Upper lobe of left lung (tissue), 6 donors: ENCODE data around the gene CYP4A22. TPM values are rescaled to one million over a fixed set of nuclear protein-coding genes. Genes with fewer than 3 reads are reported as not detected.

Source experiments
- ATAC-seq, 2 donors: fragments of 200-7000 bp; cut with Tn5 transposase; one replicate each; pipeline ENCODE4 v1.9.1; 2022; ENCODE audit warnings: mild to moderate bottlenecking in 2 of 2, moderate library complexity in 2 of 2; ENCODE audit not compliant: low FRiP score in 2 of 2
- DNase-seq, 2 donors: peaks; one replicate each; pipeline ENCODE4 v3.0.0-alpha.2; 2019 to 2020
- H3K27ac ChIP-seq, 4 donors: fragments of 200-600 bp; sonication (generic); one replicate each; pipeline ENCODE4 v1.5.1; 2016 to 2019
- H3K27me3 ChIP-seq, 4 donors: fragments of 200-600 bp; sonication (generic); one replicate each; pipeline ENCODE4 v1.5.1; 2017 to 2019
- H3K36me3 ChIP-seq, 4 donors: fragments of 200-600 bp; sonication (generic); one replicate each; pipeline ENCODE4 v1.5.1; 2016 to 2019
- H3K4me1 ChIP-seq, 4 donors: fragments of 200-600 bp; sonication (generic); one replicate each; pipeline ENCODE4 v1.5.1; 2018 to 2019
- H3K4me3 ChIP-seq, 4 donors: fragments of 200-600 bp; sonication (generic); one replicate each; pipeline ENCODE4 v1.5.1; 2017 to 2019; ENCODE audit warnings: mild to moderate bottlenecking in 2 of 4, moderate library complexity in 1 of 4
- H3K9me3 ChIP-seq, 4 donors: fragments of 200-600 bp; sonication (generic); one replicate each; pipeline ENCODE4 v1.5.1; 2018 to 2019
- CTCF ChIP-seq, 6 experiments: fragments of 450-650 bp in 4 of 6; fragments of 200-600 bp in 2 of 6; sonication (generic) in 2 of 6; IDR thresholded peaks; one replicate each; pipeline ENCODE4 v1.5.1; 2016 to 2019; ENCODE audit warnings: antibody characterized with exemption in 6 of 6
- EP300 ChIP-seq, 4 donors: sonication (generic); formaldehyde crosslinking; IDR thresholded peaks; one replicate each; pipeline ENCODE4 v1.5.1; 2017; ENCODE audit warnings: antibody characterized with exemption in 4 of 4, control low read depth in 2 of 4
- POLR2A ChIP-seq, 4 donors: fragments of 450-650 bp; IDR thresholded peaks; one replicate each; pipeline ENCODE4 v1.5.1; 2016 to 2017; ENCODE audit warnings: antibody characterized with exemption in 4 of 4, mild to moderate bottlenecking in 2 of 4
- POLR2AphosphoS5 ChIP-seq, 2 donors: sonication (generic); formaldehyde crosslinking; IDR thresholded peaks; one replicate each; pipeline ENCODE4 v1.5.1; 2017; ENCODE audit warnings: antibody characterized with exemption in 2 of 2
- WGBS, 2 donors: methylation state at CpG; one replicate each; pipeline ENCODE4 v1.1.5; 2017 to 2018; 5-methylcytosine and 5-hydroxymethylcytosine counted together
- total RNA-seq, 6 donors: library from RNA; depleted of rRNA in 4 of 6; stranded (reverse); fragments of >200 nt in 4 of 6; gene quantifications; one replicate each; pipeline versions ENCODE4 v1.1.0 to v1.2.1, GENCODE V29; 2016 to 2021
- donor health status: DM: no; HTN: no; CAD: no; lungs with moderate emphysema.
- donor health status: DM: no; HTN: yes; CAD: no; lungs with severe emphysema.

CYP4A22 gene
- total RNA-seq, 6 donors from 2014 or later: 0.13 to 3.1 (median 1.6) TPM

GRCh38 chr1:47175227-47175934 is 38.1 kb downstream of the CYP4A22 start:
- no peaks in the 10 kb centered on the region for H3K9me3 ChIP-seq
- peaks cover 15 to 22% (median 20%) of the 10 kb centered on the region in 4 donors for H3K4me1 ChIP-seq
- H3K4me3 ChIP-seq: no peak overlapping the region
- H3K27ac ChIP-seq: no peak overlapping the region
- TF ChIP-seq POLR2AphosphoS5 (IDR thresholded peaks at IDR 0.05) (no peak), CTCF (IDR thresholded peaks at IDR 0.05) (peak; percentile 84 to 98 (median 94)), POLR2A (IDR thresholded peaks at IDR 0.05) (no peak), EP300 (IDR thresholded peaks at IDR 0.05) (no peak)
- H3K36me3 ChIP-seq: no peaks in the 10 kb centered on the region
- DNase-seq (peak in 1 of 2 donors; percentile 53), ATAC-seq (peak; percentile 75 to 78)
- WGBS, 2 donors: 14 to 18% methylated on average over 11 of the region's 11 CpGs
- no peaks in the 10 kb centered on the region for H3K27me3 ChIP-seq

GRCh38 chr1:47178020-47178419 is 40.8 kb downstream of the CYP4A22 start:
- TF ChIP-seq EP300 (IDR thresholded peaks at IDR 0.05) (no peak), CTCF (IDR thresholded peaks at IDR 0.05) (no peak), POLR2AphosphoS5 (IDR thresholded peaks at IDR 0.05) (no peak), POLR2A (IDR thresholded peaks at IDR 0.05) (no peak)
- 75% methylated on average over 6 of the region's 6 CpGs for WGBS, 2 donors
- Histone ChIP-seq H3K4me1 (peaks cover 15 to 23% (median 20%) of the 10 kb centered on the region in 4 donors), H3K9me3 (no peaks in the 10 kb centered on the region), H3K4me3 (no peak overlapping the region), H3K27me3 (no peaks in the 10 kb centered on the region), H3K36me3 (no peaks in the 10 kb centered on the region), H3K27ac (no peak overlapping the region)
- ATAC-seq: no peak
- DNase-seq: no peak

- Histone ChIP-seq H3K9me3 (no peaks in the 10 kb centered on the region), H3K27me3 (no peaks in the 10 kb centered on the region), H3K4me1 (peaks cover 15 to 23% (median 20%) of the 10 kb centered on the region in 4 donors), H3K36me3 (no peaks in the 10 kb centered on the region), H3K4me3 (peak overlapping the region in 2 of 4 donors; percentile 31 to 47), H3K27ac (peak overlapping the region in 2 of 4 donors; percentile 39 to 72)
- ATAC-seq: no peak
- DNase-seq: no peak
- TF ChIP-seq EP300 (IDR thresholded peaks at IDR 0.05) (no peak), CTCF (IDR thresholded peaks at IDR 0.05) (no peak), POLR2A (IDR thresholded peaks at IDR 0.05) (no peak), POLR2AphosphoS5 (IDR thresholded peaks at IDR 0.05) (no peak)
- WGBS, 2 donors: 84 to 85% methylated on average over 8 of the region's 8 CpGs
Observed at GRCh38 chr1:47178654-47179016, 41.4 kb downstream of the CYP4A22 start.

- no peaks in the 10 kb centered on the region for H3K27me3 ChIP-seq
- peak overlapping the region; percentile 56 to 76 (median 64) for H3K27ac ChIP-seq
- peak overlapping the region; percentile 3 to 49 (median 39) for H3K4me3 ChIP-seq
- DNase-seq (peak; percentile 89 to 93), ATAC-seq (peak; percentile 88 to 93)
- peaks cover 15 to 23% (median 20%) of the 10 kb centered on the region in 4 donors for H3K4me1 ChIP-seq
- H3K9me3 ChIP-seq: no peaks in the 10 kb centered on the region
- 4 to 12% methylated on average over 18 to 27 of the region's 30 CpGs for WGBS, 2 donors
- TF ChIP-seq EP300 (IDR thresholded peaks at IDR 0.05) (no peak), POLR2A (IDR thresholded peaks at IDR 0.05) (peak in 1 of 4 donors; percentile 12), CTCF (IDR thresholded peaks at IDR 0.05) (peak; percentile 78 to 95 (median 90)), POLR2AphosphoS5 (IDR thresholded peaks at IDR 0.05) (peak; percentile 28 to 39)
- H3K36me3 ChIP-seq: no peaks in the 10 kb centered on the region
Observed at GRCh38 chr1:47179017-47179987, 42.1 kb downstream of the CYP4A22 start.
